NB4 (cell line): ENCODE measurements around the gene TSTD1.

ENCODE experiments used
- MYC ChIP-seq: IDR thresholded peaks from 2 replicates; pipeline ENCODE4 v1.6.1; 2011; ENCODE audit warnings: low read depth, low read length
- POLR2A ChIP-seq: IDR thresholded peaks from 2 replicates; pipeline ENCODE4 v1.6.1; 2011; ENCODE audit warnings: mild to moderate bottlenecking; ENCODE audit not compliant: insufficient read length; ENCODE audit errors: extremely low read depth
- TF ChIP-seq, protein P1 (sequence below): IDR thresholded peaks from one replicate; pipeline ENCODE4 v1.5.1; 2012; ENCODE audit warnings: low read depth, low read length
- TF ChIP-seq, protein P2 (sequence below): IDR thresholded peaks from 2 replicates; pipeline ENCODE4 v1.6.1; 2011; ENCODE audit warnings: low read depth, low read length

- no peak for TF ChIP-seq POLR2A
- TF ChIP-seq, protein P1, sequence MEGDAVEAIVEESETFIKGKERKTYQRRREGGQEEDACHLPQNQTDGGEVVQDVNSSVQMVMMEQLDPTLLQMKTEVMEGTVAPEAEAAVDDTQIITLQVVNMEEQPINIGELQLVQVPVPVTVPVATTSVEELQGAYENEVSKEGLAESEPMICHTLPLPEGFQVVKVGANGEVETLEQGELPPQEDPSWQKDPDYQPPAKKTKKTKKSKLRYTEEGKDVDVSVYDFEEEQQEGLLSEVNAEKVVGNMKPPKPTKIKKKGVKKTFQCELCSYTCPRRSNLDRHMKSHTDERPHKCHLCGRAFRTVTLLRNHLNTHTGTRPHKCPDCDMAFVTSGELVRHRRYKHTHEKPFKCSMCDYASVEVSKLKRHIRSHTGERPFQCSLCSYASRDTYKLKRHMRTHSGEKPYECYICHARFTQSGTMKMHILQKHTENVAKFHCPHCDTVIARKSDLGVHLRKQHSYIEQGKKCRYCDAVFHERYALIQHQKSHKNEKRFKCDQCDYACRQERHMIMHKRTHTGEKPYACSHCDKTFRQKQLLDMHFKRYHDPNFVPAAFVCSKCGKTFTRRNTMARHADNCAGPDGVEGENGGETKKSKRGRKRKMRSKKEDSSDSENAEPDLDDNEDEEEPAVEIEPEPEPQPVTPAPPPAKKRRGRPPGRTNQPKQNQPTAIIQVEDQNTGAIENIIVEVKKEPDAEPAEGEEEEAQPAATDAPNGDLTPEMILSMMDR, result no peak
- TF ChIP-seq MYC, result no peak
- TF ChIP-seq, protein P2, sequence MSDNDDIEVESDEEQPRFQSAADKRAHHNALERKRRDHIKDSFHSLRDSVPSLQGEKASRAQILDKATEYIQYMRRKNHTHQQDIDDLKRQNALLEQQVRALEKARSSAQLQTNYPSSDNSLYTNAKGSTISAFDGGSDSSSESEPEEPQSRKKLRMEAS, result no peak
Observed at GRCh38 chr1:161076410-161076809, 37.6 kb upstream of the TSTD1 start.
